ENCODE results near the gene PRSS12. TPM values are rescaled to one million over a fixed set of nuclear protein-coding genes. Genes with fewer than 3 reads are reported as not detected.
"Not testable (repeated sequence)": the region's sequence is repeated elsewhere in the genome, so short reads cannot be mapped to it uniquely, and the experiment has no call there.

Gene PRSS12
- polyA plus RNA-seq, 1 donor from 2014 or later: not detected

GRCh38 chr4:118281611-118282442, 71.0 kb downstream of the PRSS12 start:
- Mint-ChIP-seq H3K27ac (peak overlapping the region in 2 of 3 donors; percentile 19 to 61), H3K4me1 (peaks cover 33 to 52% (median 36%) of the 10 kb centered on the region in 3 donors), H3K36me3 (no peaks in the 10 kb centered on the region), H3K9me3 (no peaks in the 10 kb centered on the region), H3K4me3 (peak overlapping the region in 2 of 4 donors; percentile 38 to 47), H3K27me3 (no peaks in the 10 kb centered on the region)

- no peaks in the 10 kb centered on the region for H3K27me3 Mint-ChIP-seq
- H3K4me1 Mint-ChIP-seq: peaks cover 33 to 52% (median 36%) of the 10 kb centered on the region in 3 donors
- no peaks in the 10 kb centered on the region for H3K9me3 Mint-ChIP-seq
- no peaks in the 10 kb centered on the region for H3K36me3 Mint-ChIP-seq
- H3K27ac Mint-ChIP-seq: peak overlapping the region; percentile 1 to 61 (median 47)
- peak overlapping the region; percentile 38 to 73 (median 50) for H3K4me3 Mint-ChIP-seq
Observed at GRCh38 chr4:118280501-118281218, 72.1 kb downstream of the PRSS12 start.

- no peaks in the 10 kb centered on the region for H3K9me3 Mint-ChIP-seq
- peak overlapping the region; percentile 90 to 99 (median 92) for H3K4me3 Mint-ChIP-seq
- H3K27me3 Mint-ChIP-seq: no peaks in the 10 kb centered on the region
- H3K27ac Mint-ChIP-seq: peak overlapping the region in 2 of 3 donors; percentile 87 to 100
- no peaks in the 10 kb centered on the region for H3K36me3 Mint-ChIP-seq
- peaks cover 33 to 54% (median 36%) of the 10 kb centered on the region in 3 donors for H3K4me1 Mint-ChIP-seq
Observed at GRCh38 chr4:118279920-118280432, 72.8 kb downstream of the PRSS12 start.

GRCh38 chr4:118279328-118279727, 73.5 kb downstream of the PRSS12 start:
- peak overlapping the region; percentile 90 to 99 (median 92) for H3K4me3 Mint-ChIP-seq
- H3K27ac Mint-ChIP-seq: peak overlapping the region; percentile 87 to 100 (median 97)
- peaks cover 33 to 51% (median 33%) of the 10 kb centered on the region in 3 donors for H3K4me1 Mint-ChIP-seq
- no peaks in the 10 kb centered on the region for H3K9me3 Mint-ChIP-seq
- no peaks in the 10 kb centered on the region for H3K27me3 Mint-ChIP-seq
- H3K36me3 Mint-ChIP-seq: no peaks in the 10 kb centered on the region

GRCh38 chr4:118278473-118279274, 74.1 kb downstream of the PRSS12 start:
- Mint-ChIP-seq H3K9me3 (no peaks in the 10 kb centered on the region), H3K36me3 (no peaks in the 10 kb centered on the region), H3K27me3 (no peaks in the 10 kb centered on the region), H3K27ac (peak overlapping the region; percentile 87 to 100 (median 97)), H3K4me3 (peak overlapping the region; percentile 90 to 99 (median 92)), H3K4me1 (peaks cover 27 to 46% (median 28%) of the 10 kb centered on the region in 3 donors)

- Mint-ChIP-seq H3K4me1 (peaks cover 19 to 36% (median 23%) of the 10 kb centered on the region in 3 donors), H3K27me3 (no peaks in the 10 kb centered on the region), H3K9me3 (no peaks in the 10 kb centered on the region), H3K36me3 (no peaks in the 10 kb centered on the region), H3K27ac (peak overlapping the region; percentile 84 to 100 (median 86)), H3K4me3 (peak overlapping the region; percentile 22 to 99 (median 84))
Observed at GRCh38 chr4:118277243-118277642, 75.6 kb downstream of the PRSS12 start.

- Mint-ChIP-seq H3K27ac (peak overlapping the region in 2 of 3 donors; percentile 84 to 86), H3K4me1 (peaks cover 19 to 29% (median 23%) of the 10 kb centered on the region in 3 donors), H3K27me3 (no peaks in the 10 kb centered on the region)
Observed at GRCh38 chr4:118276580-118276979, 76.2 kb downstream of the PRSS12 start.

GRCh38 chr4:118273642-118274041, 79.2 kb downstream of the PRSS12 start:
- Mint-ChIP-seq H3K27ac (no peak overlapping the region), H3K4me3 (no peak overlapping the region), H3K27me3 (no peaks in the 10 kb centered on the region), H3K9me3 (no peaks in the 10 kb centered on the region), H3K36me3 (no peaks in the 10 kb centered on the region), H3K4me1 (peaks cover 9 to 12% (median 9%) of the 10 kb centered on the region in 3 donors)

More at GRCh38 chr4:118276580-118276979, 76.2 kb downstream of the PRSS12 start:
- Mint-ChIP-seq H3K36me3 (no peaks in the 10 kb centered on the region), H3K9me3 (no peaks in the 10 kb centered on the region), H3K4me3 (peak overlapping the region in 1 of 4 donors; percentile 74)

GRCh38 chr4:118271788-118272187, 81.0 kb downstream of the PRSS12 start:
- Mint-ChIP-seq H3K27ac (no peak overlapping the region), H3K9me3 (no peaks in the 10 kb centered on the region), H3K36me3 (no peaks in the 10 kb centered on the region), H3K4me3 (no peak overlapping the region), H3K27me3 (no peaks in the 10 kb centered on the region), H3K4me1 (peaks cover 2 to 5% (median 3%) of the 10 kb centered on the region in 3 donors)

- Mint-ChIP-seq H3K9me3 (no peaks in the 10 kb centered on the region), H3K4me1 (peaks cover 2 to 5% (median 3%) of the 10 kb centered on the region in 3 donors), H3K4me3 (peak overlapping the region in 1 of 4 donors; percentile 9), H3K36me3 (no peaks in the 10 kb centered on the region), H3K27me3 (no peaks in the 10 kb centered on the region), H3K27ac (no peak overlapping the region)
Observed at GRCh38 chr4:118270492-118270891, 82.3 kb downstream of the PRSS12 start.

GRCh38 chr4:118268780-118269179, 84.0 kb downstream of the PRSS12 start:
- no peaks in the 10 kb centered on the region for H3K36me3 Mint-ChIP-seq
- peaks cover 1 to 5% (median 2%) of the 10 kb centered on the region in 3 donors for H3K4me1 Mint-ChIP-seq
- no peak overlapping the region for H3K4me3 Mint-ChIP-seq
- no peaks in the 10 kb centered on the region for H3K9me3 Mint-ChIP-seq
- no peaks in the 10 kb centered on the region for H3K27me3 Mint-ChIP-seq
- H3K27ac Mint-ChIP-seq: no peak overlapping the region

GRCh38 chr4:118266145-118266496, 86.7 kb downstream of the PRSS12 start:
- H3K4me1 Mint-ChIP-seq, H3K9me3 Mint-ChIP-seq, H3K36me3 Mint-ChIP-seq, H3K27me3 Mint-ChIP-seq, H3K27ac Mint-ChIP-seq: not testable (repeated sequence)
- peak overlapping the region in 1 of 4 donors; percentile 35 for H3K4me3 Mint-ChIP-seq

- Mint-ChIP-seq H3K36me3 (no peaks in the 10 kb centered on the region), H3K4me1 (peaks cover under 1 to 3% (median under 1%) of the 10 kb centered on the region in 3 donors), H3K27ac (no peak overlapping the region), H3K9me3 (no peaks in the 10 kb centered on the region), H3K27me3 (no peaks in the 10 kb centered on the region), H3K4me3 (peak overlapping the region in 2 of 4 donors; percentile 16 to 59)
Observed at GRCh38 chr4:118265312-118266144, 87.3 kb downstream of the PRSS12 start.

- Mint-ChIP-seq H3K27me3 (no peaks in the 10 kb centered on the region), H3K27ac (peak overlapping the region in 1 of 3 donors; percentile 20), H3K4me3 (no peak overlapping the region), H3K36me3 (no peaks in the 10 kb centered on the region), H3K9me3 (no peaks in the 10 kb centered on the region), H3K4me1 (no peaks in the 10 kb centered on the region)
Observed at GRCh38 chr4:118264096-118264495, 88.7 kb downstream of the PRSS12 start.
